CD4-positive, alpha-beta T cell treated with Interleukin-4 for 4 hours (primary cell): ENCODE results near the gene FRMD5.
"Not testable (repeated sequence)": the region's sequence is repeated elsewhere in the genome, so short reads cannot be mapped to it uniquely, and the experiment has no call there.

Experiments
- DNase-seq: peaks from one replicate; pipeline ENCODE4 v3.0.0-alpha.2; 2020

FRMD5 gene

DNA sequence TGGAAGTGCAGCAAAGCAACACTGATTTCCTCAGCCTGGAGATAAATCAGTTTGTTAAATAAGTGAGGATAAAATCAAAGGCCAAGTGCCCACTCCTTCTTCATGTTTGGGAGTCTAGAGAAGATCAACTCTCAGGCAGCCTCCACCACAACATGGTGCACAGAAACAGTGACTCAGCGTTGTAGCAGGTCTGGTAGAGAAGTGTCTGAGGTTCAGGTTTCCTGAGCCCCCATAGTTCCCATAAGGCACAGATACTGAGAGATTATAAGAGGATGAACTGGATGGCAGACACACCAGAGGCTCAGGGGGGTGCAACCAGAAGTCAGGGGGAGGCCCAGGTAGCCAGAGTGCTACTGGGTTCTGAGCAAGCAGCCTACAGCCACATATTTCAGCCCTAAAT lies 166.7 kb downstream of the FRMD5 start:
- no peak for DNase-seq

DNA sequence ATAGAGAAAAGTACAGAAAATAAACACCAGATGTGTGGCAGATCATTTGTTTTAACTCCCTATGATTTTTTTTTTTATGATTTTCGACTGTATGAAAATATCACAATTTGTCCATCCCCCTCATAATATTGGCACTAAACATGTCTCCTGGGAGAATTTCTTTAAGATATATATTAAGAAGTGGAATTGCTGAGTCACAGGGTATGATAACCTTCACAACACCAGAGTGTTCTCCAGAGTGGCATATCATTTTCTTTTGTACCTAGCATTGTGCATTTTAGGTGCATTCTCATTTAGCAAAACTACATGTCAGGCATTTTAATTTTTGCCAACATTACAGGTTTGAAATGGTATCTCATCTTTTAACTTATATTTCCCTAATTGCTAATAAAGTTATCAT lies 170.9 kb downstream of the FRMD5 start:
- no peak for DNase-seq

DNA sequence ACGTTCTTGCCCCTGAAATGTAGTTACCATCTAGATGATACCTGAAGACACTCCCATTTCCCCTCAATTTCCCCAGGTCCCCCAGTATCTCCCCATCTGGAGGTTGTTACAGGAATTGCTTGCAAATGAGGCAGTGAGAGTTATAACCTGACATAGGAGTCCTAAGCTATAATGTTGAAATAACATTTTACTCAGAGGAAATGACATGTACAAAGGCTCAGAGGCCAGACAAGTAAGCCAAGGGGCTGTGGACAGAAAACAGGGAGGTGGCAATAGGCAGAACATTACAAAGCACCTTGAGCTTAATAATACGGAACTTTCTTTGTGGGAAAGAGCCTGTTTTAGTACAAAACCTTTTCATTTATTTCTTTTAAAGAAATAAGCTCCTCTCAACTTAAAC lies 171.9 kb downstream of the FRMD5 start:
- DNase-seq = no peak

DNA sequence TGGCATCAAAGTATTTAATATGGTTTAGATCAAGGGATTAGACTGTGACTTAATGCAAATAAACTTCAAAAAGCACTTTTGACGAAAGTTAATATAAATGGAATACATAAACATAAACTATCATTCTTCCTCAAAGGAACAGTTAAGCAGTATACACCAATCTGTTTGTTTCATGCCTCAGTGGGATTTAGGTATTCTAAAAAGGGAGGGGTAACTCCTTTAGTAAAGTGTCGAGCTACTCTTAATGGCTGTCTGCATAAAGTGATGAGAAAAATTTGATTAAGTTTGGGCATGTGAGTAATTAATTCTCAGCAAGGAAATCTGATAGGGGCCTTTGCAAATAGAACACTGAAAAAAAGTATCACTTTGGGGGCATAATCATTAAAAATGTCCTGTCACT lies 176.9 kb downstream of the FRMD5 start:
- no peak for DNase-seq

DNA sequence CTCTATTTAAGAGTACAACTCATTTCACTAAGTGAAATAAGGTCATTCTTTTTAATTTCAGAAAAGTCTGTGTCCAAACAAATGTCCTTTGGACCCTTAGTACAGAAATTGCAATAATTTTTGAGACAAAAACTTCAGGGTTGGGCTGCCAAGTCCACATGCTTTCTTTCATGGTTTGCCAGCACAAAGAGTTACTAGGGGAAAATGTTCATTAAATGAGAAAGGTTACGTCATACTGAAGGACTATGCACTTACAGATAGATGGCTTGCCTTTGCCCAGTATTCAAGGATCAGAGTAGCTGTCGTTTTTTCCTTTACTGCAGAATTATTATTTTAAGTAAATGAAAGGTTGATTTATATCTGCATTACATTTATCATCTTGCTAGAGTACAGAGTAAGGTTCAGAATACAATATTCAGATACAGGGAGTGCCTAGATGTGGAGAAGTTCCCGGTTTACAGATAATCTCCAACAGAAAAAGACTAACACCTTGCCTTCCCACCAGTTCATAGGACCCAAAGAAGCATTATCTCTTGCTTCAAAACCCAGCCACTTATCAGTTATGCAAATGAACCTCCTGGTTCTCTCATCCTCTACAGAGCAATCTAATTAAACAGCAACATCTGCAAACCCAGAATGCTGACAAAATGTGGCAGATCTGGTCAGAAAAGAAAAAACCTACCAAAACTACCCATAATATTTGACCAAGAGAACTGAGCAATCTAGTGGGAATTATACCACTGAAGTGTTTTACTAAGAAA lies 179.3 kb downstream of the FRMD5 start:
- no peak for DNase-seq

DNA sequence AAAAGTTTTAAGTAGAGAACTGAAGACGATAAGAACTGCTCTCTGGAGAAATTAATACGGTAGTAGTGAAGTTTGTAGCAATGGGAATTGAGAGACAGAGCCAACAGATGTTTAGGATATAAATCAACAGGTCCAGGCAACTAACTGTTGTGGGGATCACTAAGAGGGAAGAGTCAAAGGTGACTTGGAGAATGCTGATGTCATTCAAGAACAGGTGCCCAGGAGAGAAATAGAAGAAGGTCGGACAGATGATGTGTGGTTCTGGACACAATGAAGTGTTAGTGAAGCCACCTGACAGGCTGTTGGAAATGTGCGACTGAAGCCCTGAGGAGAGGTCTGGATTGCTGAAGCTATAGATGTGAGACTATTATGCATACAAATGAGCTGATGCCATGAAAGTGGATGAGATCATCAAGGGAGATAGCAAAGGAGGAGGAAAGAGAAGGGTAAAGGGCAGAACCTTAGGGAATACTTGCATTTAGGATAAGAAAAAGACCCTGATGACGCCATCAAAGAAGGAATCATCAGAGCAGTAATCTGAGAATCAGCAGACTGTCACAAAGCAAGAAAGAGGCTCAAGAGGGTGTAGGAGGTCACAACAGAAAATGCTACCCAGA lies 183.7 kb downstream of the FRMD5 start:
- DNase-seq = no peak

DNA sequence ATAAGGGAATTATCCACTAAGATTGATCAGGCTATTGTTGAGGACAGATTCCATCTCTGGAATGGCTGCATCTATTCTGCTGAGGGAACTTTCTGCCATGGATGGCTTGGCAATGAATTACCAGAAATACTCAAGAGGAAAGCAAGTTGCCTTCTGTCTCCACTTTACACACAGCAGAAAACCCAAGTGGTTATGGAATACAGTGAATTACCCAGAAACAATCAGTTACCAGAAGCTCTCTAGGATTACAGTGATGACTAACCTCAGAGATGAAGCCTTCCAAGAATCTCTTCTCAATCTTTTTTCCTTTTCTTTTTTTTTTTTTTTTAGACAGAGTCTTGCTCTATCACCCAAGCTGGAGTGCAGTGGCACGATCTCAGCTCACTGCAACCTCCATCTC lies 185.0 kb downstream of the FRMD5 start:
- DNase-seq = no peak

DNA sequence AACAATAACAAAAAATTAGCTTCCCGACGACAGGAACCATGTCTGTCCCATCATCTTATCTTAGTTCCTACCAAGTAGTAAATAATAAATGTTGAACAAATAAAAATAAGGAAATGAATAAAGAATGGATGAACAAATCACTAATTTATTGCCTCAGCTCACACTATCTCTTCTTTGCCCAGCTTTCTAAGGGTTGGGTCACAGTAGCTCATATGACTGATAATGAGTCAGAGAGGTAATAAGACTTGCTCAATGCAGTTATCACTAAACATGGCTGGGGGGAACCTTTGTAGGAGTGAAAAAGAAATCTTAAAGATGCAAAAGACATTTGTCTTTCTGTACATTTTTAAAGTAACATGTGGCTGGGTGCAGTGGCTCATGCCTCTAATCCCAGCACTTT lies 186.0 kb downstream of the FRMD5 start:
- no peak for DNase-seq

DNA sequence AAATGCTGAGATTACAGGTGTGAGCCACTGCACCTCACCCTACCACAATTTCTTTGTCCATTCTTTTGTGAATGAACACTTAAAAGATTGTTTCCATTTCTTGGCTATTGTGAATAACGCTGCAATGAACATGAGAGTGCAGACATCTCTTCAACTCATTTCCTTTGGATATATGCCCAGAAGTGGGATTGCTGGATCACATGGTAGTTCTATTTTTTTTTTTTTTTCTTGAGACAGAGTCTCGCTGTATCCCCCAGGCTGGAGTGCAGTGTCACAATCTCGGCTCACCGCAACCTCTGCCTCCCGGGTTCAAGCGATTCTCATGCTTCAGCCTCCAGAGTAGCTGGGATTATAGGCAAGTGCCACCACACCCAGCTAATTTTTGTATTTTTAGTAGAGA lies 194.8 kb downstream of the FRMD5 start:
- DNase-seq = not testable (repeated sequence)

DNA sequence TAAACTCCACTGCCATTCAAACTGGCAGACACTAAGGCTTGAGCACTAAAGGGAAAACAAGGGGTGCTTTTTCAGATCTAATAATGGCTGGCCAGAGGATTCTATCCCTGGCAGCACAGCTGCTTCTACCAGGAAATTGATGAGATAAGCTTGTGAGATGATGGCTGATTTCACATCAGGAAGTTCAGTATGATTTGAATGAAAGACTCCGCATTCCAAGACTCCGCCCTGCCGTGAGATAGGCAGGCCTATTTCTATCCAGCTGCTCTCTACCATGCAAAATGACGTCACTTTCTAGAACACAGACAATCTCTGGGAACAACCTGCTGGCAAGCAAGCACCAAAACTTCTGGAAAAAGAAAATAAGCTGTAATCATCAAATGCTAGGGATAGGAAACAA lies 196.5 kb downstream of the FRMD5 start:
- no peak for DNase-seq

DNA sequence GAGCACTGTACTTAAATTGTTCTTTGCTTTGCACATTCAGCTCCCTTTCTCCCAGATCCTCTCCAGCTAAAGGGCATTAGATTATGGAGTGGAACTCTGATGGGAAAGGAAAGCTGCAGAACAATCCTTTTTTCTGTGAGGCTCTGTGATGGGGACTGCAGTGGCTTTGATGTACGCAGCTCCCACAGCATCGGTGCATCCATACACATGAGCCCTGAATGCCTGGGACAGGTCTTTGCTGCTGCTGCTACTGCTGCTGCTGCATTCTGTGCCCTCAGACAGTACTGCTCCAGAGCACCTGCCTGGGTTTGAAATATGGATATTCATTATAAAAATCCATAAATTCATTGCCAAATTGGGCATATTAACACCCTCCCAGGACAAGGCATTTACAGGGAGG lies 203.9 kb downstream of the FRMD5 start:
- no peak for DNase-seq

DNA sequence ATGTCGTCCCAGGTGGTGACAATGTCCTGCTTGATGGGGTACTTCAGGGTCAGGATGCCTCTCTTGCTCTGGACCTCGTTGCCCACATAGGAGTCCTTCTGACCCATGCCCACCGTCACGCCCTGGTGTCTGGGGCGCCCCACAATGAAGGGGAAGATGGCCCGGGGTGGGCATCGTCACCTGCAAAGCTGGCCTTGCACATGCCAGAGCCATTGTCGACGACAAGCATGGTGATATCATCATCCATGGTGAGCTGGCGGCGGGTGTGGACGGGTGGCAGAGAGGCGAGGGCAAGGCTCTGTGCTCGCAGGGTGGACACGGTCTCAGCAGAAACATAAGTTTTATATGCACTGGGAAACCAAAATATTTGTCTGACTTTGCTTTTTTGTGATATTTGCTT lies 205.1 kb downstream of the FRMD5 start:
- DNase-seq = no peak

DNA sequence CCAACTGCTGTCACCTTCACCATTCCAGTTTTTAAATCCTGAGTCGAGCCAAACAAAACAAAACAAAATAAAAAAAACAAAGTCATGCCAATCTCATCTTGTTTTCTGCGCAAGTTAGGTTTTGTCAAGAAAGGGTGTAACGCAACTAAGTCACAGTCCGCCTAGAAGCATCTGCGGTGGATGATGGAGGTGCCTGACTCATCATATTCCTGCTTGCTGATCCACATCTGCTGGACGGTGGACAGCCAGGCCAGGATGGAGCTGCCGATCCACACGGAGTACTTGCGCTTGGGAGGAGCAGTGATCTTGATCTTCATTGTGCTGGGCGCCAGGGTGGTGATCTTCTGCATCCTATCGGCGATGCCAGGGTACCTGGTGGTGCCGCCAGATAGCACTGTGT lies 206.2 kb downstream of the FRMD5 start:
- no peak for DNase-seq

DNA sequence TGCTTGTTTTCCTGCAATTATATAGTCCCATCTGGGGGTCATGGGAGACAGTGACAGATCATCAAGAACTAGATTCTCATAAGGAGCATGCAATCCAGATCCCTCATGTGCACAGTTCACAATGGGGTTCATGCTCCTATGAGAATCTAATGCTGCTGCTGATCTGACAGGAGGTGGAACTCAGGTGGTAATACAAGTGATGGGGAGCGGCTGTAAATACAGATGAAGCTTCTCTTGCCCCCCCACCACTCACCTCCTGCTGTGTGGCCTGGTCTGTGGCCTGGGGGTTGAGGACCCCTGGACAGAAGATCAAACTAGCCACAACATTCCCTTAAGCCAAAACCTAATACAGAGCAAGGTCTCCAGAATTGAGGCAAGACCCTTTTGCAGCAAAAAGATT lies 207.1 kb downstream of the FRMD5 start:
- no peak for DNase-seq

DNA sequence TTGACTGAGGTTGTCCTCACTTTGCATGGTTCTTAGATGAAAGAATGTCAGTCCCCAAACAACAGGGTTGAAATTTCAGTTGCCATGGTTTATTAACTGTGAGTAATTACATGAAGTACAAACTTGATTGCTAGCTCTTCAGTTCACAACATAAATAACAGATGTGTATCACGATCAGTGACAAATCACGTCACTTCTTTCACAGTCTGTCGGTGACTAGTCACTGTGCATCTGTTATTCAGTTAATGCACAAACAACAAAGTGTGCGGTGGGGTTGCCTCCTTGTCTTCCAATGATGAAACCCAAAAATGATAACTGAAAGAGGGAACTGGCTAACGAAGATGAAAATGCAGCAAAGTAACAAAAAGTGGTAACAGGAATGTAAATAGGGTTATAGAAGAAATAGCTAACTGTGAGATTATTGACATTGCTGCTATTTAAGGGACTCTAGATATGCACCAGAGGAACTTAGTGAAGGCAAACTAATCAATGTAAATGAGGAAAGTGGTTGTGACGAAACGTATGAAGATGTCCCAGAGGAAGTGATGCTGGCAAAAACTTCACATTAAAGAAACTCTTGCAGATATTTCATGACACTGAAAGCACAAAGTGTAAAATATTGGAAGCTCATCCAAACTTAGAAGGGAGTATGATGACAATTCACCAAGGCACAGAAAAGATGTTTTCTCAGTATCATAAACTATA lies 208.9 kb downstream of the FRMD5 start:
- DNase-seq = no peak

DNA sequence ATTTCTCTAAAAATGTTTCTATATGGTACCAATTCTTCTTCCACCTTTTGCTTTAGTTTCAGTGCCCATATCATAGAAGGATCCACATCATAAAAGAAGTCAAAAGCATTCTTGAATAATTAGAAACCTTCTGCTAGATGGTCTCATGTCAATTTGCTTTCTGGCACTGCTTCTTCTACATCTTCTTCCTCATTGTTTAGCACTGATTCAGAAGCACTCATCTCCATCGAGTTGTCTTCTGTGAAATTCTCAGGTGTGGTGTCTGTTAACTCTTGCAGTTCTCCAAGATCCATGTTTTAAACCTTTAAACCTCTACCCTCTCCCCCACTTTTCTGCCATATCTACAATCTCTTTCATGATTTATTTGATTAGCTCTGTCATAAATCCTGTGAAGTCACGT lies 213.5 kb downstream of the FRMD5 start:
- DNase-seq = no peak

DNA sequence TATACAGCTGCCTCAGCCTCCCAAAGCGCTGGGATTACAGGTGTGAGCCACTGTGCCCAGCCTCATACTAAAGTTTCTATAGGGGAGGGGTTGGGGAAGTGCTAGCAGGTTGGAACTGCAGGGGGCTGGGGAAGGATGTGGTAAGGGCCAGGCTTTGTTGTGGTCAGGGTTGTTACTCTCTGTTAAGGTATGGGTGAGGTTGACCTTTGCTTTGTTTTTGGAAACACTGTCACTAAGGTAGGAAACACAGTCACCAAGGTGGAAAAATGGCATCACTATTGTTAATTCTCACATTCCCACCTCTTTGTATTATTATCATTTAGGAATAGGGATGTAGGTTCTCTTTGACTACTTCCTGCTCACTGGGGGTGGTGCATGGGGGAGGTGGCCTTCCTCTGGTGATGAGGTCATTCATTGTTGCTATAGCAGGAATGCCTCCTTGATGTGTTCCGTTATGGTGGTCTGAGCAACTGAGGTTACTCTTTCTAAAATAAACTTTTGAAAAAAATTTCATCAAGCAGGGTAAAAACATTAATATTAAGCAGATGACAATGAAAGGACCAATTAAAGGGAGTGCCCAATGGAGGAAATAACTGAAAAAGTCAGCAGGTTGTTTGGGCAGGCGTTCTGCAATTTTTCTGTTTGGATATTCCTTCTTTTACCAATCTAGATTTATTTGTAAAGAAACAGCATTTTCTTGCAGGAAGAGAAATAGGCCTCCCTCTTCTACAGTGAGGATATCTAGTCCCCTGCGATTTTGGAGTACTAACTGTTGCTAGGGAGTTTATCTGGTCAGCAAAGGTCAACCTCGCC lies 217.8 kb downstream of the FRMD5 start:
- peak; percentile 6 for DNase-seq

DNA sequence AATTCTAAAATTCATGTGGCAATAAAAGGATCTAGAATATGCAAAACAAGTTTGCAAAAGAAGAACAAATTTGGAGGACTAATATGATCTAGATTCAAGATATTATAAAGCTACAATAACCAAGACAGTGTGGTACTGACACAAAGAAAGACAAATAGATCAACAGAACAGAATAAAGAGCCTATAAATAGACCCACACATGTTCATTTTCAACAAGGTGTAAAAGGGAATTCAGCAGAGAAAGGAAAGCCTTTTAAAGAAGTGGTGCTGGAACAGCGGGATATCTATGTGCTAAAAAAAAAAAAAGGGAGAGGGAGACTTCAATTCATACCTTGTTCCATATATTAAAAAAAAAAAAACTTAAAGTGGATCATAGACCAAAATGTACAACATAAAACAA lies 219.3 kb downstream of the FRMD5 start:
- no peak for DNase-seq

DNA sequence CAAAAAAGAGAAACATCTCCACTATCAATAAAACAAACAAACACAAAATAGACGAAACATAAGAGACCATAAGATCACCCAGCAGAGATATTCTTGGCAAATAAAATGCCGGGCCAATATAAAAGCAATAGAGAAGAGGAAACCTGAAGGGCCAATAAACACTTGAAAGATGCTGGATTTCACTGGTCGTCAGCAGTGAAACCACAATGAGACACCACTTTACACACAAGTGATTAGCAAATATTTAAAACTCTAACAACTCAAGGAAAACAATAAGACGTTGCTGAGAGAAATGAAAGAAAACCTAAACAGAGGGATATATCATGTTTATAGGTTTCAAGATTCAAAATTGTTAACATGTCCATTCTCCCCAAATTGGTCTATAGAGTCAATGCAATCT lies 219.7 kb downstream of the FRMD5 start:
- no peak for DNase-seq

DNA sequence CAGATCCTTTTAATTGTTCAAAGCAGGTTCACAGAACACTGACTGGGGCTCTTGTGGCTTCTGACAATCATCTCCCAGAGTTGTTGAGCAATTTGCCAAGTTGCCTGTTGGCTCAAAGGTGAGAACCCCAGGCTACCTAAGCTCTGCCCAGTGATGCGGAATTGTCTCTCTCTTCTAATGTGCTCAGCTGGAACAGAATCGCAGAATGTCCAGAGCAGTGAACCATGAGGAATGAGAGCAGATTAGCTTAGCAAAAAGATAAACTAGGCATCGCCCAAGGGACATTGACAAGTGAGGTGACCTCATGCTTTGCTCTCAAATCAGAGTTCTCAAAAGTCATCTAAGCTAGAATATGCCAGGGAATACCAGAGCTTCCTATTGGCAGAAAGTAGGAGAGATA lies 220.2 kb downstream of the FRMD5 start:
- DNase-seq = no peak

DNA sequence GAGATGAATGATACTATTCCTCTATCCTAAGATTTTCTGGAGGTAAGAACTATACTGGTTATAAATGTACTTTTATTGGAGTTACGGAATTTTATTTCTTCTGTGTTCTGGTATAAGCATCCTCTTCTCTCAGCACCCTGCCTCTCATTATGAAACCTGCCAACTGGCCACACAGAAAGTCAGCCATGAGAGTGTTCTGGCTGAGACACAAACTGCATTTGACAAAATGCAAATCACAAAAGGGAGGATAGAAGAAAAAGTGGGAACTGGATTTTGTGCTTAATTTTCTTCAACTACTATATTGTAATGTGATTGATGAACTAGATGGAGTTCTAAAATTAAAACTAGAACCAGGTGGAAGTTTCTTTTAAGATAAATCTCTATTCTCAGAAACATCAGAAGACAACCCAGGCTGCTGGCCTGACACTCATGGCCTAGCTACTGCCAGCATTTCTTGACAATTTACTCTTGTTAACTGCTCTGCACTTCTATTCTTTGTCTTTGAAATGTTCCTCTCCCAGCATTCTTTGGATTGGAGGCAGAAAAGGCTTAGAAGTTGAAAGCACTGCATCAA lies 225.2 kb downstream of the FRMD5 start:
- DNase-seq = no peak

DNA sequence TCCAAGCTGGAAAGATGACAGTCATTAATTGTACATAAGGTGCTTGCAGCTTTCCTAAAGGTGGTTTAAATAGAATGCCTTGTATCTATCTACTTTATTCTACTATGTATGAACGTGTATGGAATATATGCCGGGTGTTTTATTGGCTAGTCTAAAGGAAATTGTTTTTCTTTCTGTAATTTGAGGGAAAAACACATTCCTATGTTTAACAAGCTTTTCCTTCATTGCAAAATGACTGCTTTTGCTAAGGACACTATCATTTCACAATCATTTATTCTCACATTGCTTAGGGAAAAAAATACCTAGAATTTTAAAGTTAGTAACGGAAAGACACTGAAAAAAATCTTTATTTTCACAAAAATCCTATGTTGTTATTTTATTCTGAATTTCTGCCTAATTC lies 226.5 kb downstream of the FRMD5 start:
- DNase-seq = no peak

DNA sequence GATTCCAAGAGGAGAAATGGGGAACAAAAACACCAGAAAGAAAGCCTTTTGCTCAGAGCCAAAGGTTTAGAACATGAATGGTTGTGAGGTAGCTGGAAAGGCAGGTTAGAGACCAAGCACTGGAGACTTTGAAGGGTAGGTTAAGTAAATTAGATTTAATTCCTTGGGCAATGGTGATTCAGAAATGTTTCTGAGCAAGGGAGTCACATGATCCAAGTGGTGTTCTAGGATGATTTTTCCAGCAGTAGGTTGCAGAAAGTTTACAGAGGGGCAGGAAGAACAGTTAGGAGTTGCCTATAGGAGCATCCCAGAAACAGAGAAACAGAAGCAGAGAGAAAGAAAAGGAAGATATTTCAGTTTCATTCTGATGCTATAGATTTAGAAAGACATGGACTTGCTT lies 228.4 kb downstream of the FRMD5 start:
- DNase-seq = no peak
